ENCODE measurements around the gene ECM2. TPM values are rescaled to one million over a fixed set of nuclear protein-coding genes. Genes with fewer than 3 reads are reported as not detected.
A peak's percentile ranks its signal among the peaks of the same experiment; 100 is the strongest.
"Not testable (repeated sequence)": the region's sequence is repeated elsewhere in the genome, so short reads cannot be mapped to it uniquely, and the experiment has no call there.

Gene ECM2
- total RNA-seq (100 to 1,000 TPM in 1 of 2 donors, 10 to 100 TPM in 1; 63.9 to 102 TPM), polyA plus RNA-seq (ENCODE audit: insufficient read length in 2 of 2) (10 to 100 TPM in 1 of 2 donors, 1 to 10 TPM in 1; 6.1 to 25.2 TPM)
- long read RNA-seq, donor 1, partial matches to known transcripts = 12 of 14 reads
- long read RNA-seq, donor 1, other reads (novel, unspliced or antisense) = 0 of 14 reads
- long read RNA-seq, donor 2 = 0 reads
- long read RNA-seq, donor 3, partial matches to known transcripts = 0 of 1 reads
- long read RNA-seq, donor 3, other reads (novel, unspliced or antisense) = 0 of 1 reads
- long read RNA-seq, donor 4, transcript ECM2-202 (3 exons, 1,606 nt) = major isoform, 7 of 7 reads
- long read RNA-seq, donor 4, partial matches to known transcripts = 0 of 7 reads
- long read RNA-seq, donor 4, other reads (novel, unspliced or antisense) = 0 of 7 reads

DNA sequence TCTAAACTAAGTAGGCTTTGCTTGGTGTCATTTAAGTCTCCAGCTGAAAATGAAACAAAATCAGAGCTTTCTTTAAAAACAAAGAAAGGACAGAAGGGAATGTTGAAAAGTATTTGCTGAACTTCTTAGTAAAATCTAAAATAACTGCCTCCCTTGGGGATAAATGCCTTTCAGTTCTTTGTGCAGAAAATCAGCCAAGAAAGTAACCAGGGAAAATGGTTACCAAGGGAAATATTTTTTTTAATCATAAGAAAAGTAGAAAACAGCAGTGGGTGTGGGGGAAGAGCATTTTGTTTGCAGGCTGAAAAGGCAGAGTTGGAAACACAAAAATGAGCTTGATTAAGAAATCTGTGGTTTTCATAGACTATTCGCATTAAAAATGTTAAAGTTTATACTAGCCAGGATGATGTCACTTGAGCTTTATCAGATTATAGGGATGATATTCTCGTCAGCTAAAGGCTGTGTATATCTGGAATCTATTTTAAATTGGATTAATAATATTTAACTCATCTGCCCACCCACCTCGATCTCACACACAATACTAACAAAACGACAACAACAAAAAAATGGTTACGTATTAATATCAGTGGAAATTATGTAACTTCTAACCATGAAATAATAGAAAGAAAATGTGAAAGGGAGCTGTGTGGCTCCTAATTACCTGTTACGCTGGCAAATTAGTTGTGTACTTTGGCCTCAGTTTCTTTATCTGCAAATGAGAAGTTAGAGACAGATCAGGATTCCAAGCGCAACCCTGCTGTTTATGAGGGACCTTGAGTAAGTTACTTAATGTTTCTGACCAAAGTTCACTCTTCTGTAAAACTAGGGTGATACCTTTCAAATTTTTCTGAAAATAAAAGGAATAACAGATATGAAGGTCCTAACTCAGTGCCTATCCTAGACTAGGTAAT is at the start of gene ECM2:
Gene ECM2 (minus strand): TSS at position 51 of the 911 bp plus-strand sequence. CDS start 13,124 bp downstream, outside the sequence.
- H3K27ac ChIP-seq (ENCODE audit: low read depth, low read length) = peak within 1 kb of the TSS; percentile 80

DNA sequence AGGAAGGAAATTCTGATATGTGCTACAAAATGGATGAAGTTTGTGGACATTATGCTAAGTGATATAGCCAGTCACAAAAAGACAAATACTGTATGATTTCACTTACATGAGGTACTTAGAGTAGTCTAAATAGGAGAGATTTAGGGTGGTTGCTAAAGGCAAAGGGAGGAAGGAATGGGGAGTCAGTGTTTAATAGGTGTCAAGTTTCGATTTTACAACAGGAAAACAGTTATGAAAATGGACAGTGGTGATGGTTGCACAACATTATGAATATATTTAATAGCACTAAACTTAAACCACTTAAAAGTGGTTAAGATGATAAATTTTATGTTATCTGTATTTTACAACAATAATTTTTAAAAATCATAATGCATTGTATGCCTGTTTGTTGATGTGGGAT is 40.4 kb upstream of the ECM2 start:
- Histone ChIP-seq H3K9me3 (ENCODE audit: control insufficient read depth, insufficient read depth, low read length) (no peaks in the 10 kb centered on the region), H3K27ac (ENCODE audit: low read depth, low read length) (no peak overlapping the region), H3K4me3 (ENCODE audit: low read depth, low read length) (no peak overlapping the region), H3K27me3 (ENCODE audit: control insufficient read depth, insufficient read depth, low read length) (no peaks in the 10 kb centered on the region), H3K36me3 (ENCODE audit: control insufficient read depth, insufficient read depth, low read length) (no peaks in the 10 kb centered on the region), H3K4me1 (ENCODE audit: control insufficient read depth, insufficient read depth, low read length) (no peaks in the 10 kb centered on the region)
- DNase-seq (ENCODE audit: low read depth in 4 of 6, low spot score in 6 of 6) = no peak
- no CpG with 5 or more reads among the region's 1 CpG for WGBS (ENCODE audit: insufficient coverage)

More for the DNA sequence above, at the start of gene ECM2:
- Histone ChIP-seq H3K27me3 (ENCODE audit: control insufficient read depth, insufficient read depth, low read length) (no peaks in the 10 kb centered on the region), H3K4me1 (ENCODE audit: control insufficient read depth, insufficient read depth, low read length) (no peaks in the 10 kb centered on the region), H3K4me3 (ENCODE audit: low read depth, low read length) (peak within 1 kb of the TSS; percentile 29), H3K9me3 (ENCODE audit: control insufficient read depth, insufficient read depth, low read length) (no peaks in the 10 kb centered on the region), H3K36me3 (ENCODE audit: control insufficient read depth, insufficient read depth, low read length) (no peaks in the 10 kb centered on the region)
- no CpG with 5 or more reads among the region's 7 CpGs for WGBS (ENCODE audit: insufficient coverage)
- peak in 2 of 6 donors; percentile 22 to 73 for DNase-seq (ENCODE audit: low read depth in 4 of 6, low spot score in 6 of 6)

DNA sequence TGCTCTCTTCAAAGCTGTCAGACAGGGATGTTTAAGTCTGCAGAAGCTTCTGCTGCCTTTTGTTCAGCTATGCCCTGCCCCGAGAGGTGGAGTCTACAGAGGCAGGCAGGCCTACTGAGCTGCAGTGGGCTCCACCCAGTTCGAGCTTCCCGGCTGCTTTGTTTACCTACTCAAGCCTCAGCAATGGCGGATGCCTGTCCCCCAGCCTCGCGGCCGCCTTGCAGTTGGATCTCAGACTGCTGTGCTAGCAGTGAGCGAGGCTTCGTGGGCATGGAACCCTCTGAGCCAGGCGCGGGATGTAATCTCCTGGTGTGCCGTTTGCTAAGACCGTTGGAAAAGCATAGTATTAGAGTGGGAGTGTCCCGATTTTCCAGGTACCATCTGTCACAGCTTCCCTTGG is 37.8 kb upstream of the ECM2 start:
- DNase-seq (ENCODE audit: low read depth in 4 of 6, low spot score in 6 of 6); H3K4me1 ChIP-seq (ENCODE audit: control insufficient read depth, insufficient read depth, low read length); H3K36me3 ChIP-seq (ENCODE audit: control insufficient read depth, insufficient read depth, low read length); H3K4me3 ChIP-seq (ENCODE audit: low read depth, low read length); H3K27ac ChIP-seq (ENCODE audit: low read depth, low read length); H3K27me3 ChIP-seq (ENCODE audit: control insufficient read depth, insufficient read depth, low read length); H3K9me3 ChIP-seq (ENCODE audit: control insufficient read depth, insufficient read depth, low read length): not testable (repeated sequence)
- WGBS (ENCODE audit: insufficient coverage) = 96% methylated on average over 14 of the region's 14 CpGs

DNA sequence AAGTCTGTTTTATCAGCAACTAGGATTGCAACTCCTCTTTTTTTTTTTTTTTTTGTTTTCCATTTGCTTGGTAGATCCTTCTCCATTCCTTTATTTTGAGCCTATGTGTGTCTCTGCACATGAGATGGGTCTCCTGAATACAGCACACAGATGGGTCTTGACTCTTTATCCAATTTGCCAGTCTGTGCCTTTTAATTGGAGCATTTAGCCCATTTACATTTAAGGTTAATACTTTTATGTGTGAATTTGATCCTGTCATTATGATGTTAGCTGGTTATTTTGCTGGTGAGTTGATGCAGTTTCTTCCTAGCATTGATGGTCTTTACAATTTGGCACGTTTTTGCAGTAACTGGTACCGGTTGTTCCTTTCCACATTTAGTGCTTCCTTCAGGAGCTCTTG is 36.1 kb upstream of the ECM2 start:
- H3K9me3 ChIP-seq (ENCODE audit: control insufficient read depth, insufficient read depth, low read length); DNase-seq (ENCODE audit: low read depth in 4 of 6, low spot score in 6 of 6); H3K4me1 ChIP-seq (ENCODE audit: control insufficient read depth, insufficient read depth, low read length); H3K36me3 ChIP-seq (ENCODE audit: control insufficient read depth, insufficient read depth, low read length); H3K27me3 ChIP-seq (ENCODE audit: control insufficient read depth, insufficient read depth, low read length); H3K4me3 ChIP-seq (ENCODE audit: low read depth, low read length); H3K27ac ChIP-seq (ENCODE audit: low read depth, low read length): not testable (repeated sequence)
- WGBS (ENCODE audit: insufficient coverage) = no CpG with 5 or more reads among the region's 2 CpGs

DNA sequence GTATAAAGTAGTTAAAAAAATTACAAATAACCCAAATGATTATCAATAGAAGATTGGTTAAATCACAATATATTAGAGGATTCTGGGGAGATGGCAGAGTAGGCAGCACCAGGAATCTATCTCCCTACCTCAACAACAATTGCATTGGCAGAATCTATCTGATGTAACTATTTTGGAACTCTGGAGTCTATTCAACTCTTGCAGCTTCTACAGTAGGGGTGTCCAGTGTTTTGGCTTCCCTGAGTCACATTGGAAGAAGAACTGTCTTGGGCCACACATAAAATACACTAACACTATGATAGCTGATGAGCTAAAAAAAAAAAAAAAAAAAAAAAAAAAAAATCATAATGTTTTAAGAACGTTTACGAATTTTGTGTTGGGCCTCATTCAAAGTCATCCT is 29.2 kb upstream of the ECM2 start:
- Histone ChIP-seq H3K27me3 (ENCODE audit: control insufficient read depth, insufficient read depth, low read length) (no peaks in the 10 kb centered on the region), H3K4me1 (ENCODE audit: control insufficient read depth, insufficient read depth, low read length) (no peaks in the 10 kb centered on the region), H3K36me3 (ENCODE audit: control insufficient read depth, insufficient read depth, low read length) (no peaks in the 10 kb centered on the region), H3K9me3 (ENCODE audit: control insufficient read depth, insufficient read depth, low read length) (no peaks in the 10 kb centered on the region), H3K27ac (ENCODE audit: low read depth, low read length) (peak overlapping the region; percentile 43), H3K4me3 (ENCODE audit: low read depth, low read length) (no peak overlapping the region)
- peak in 1 of 6 donors; percentile 26 for DNase-seq (ENCODE audit: low read depth in 4 of 6, low spot score in 6 of 6)
- 100% methylated on average over 2 of the region's 2 CpGs for WGBS (ENCODE audit: insufficient coverage)

DNA sequence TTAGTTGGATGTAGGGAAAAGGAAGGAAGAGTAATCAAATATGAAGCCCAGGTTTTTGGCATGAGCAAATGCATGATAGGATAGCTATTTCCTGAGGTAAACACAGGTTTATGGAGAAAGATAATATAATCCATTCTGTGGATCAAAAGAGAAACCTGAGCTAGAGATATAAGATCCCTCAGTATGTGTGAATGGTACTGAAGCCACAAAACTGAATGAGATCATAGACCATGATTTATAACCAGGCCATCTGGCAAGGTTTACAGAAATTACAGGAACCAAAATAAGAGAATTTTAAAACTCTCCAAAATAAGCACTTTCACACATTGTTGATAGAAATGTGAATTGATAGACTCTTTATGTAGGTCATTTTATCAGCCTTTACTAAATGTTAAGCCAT is 28.7 kb upstream of the ECM2 start:
- no peaks in the 10 kb centered on the region for H3K4me1 ChIP-seq (ENCODE audit: control insufficient read depth, insufficient read depth, low read length)
- DNase-seq (ENCODE audit: low read depth in 4 of 6, low spot score in 6 of 6) = peak in 1 of 6 donors; percentile 38

DNA sequence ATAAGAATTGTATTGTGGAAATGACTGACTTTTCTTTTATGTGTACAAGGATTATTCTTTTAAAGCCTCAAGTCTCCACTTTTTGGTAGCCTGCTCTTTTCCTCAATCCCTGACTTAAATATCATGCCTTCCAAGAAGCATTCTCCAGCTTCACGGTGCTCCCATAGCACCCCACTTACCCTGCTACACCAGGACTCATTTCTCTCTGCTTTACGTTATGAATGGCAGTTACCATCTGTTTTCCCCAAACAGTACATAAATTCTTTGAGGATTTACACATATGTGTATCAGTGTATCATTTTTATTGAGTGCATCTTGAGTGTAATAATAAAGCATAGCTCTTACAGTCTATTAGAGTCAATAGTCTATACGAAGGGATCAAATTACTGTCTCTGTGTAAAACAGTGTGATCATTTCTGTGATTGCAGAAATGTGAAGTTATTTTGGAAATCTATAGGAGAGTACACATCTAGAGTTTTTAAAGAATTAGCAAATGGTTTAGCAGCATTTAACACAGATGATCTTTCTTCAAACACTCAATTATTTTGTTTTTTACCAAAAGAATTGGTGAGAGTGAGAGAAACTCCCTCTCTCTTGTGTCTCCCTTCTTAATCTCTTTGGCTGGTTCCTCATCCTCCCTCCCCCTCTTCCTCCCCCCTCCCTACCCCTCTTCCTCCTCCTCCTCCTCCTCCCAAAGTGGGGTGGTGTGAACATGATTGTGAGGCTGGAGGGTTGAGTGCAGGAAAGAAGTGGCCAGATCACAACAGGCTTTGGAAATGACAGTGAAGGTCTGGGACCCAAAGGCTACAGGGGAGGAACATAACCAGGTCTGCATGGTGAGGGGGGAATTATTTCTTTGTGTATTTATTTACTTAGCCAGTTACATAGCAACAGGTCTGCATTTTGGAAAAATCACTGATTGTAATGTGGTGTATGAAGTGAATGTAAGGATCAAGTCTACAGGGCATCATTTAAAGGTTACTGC is 27.6 kb upstream of the ECM2 start:
- DNase-seq (ENCODE audit: low read depth in 4 of 6, low spot score in 6 of 6) = peak in 1 of 6 donors; percentile 30
- H3K27ac ChIP-seq (ENCODE audit: low read depth, low read length) = no peak overlapping the region
- no peaks in the 10 kb centered on the region for H3K36me3 ChIP-seq (ENCODE audit: control insufficient read depth, insufficient read depth, low read length)
- H3K27me3 ChIP-seq (ENCODE audit: control insufficient read depth, insufficient read depth, low read length) = no peaks in the 10 kb centered on the region
- no peak overlapping the region for H3K4me3 ChIP-seq (ENCODE audit: low read depth, low read length)
- H3K4me1 ChIP-seq (ENCODE audit: control insufficient read depth, insufficient read depth, low read length) = no peaks in the 10 kb centered on the region
- WGBS (ENCODE audit: insufficient coverage) = 75% methylated on average over 1 of the region's 3 CpGs
- H3K9me3 ChIP-seq (ENCODE audit: control insufficient read depth, insufficient read depth, low read length) = no peaks in the 10 kb centered on the region

More for the DNA sequence above, 28.7 kb upstream of the ECM2 start:
- H3K9me3 ChIP-seq (ENCODE audit: control insufficient read depth, insufficient read depth, low read length) = no peaks in the 10 kb centered on the region
- no peaks in the 10 kb centered on the region for H3K27me3 ChIP-seq (ENCODE audit: control insufficient read depth, insufficient read depth, low read length)
- H3K36me3 ChIP-seq (ENCODE audit: control insufficient read depth, insufficient read depth, low read length) = no peaks in the 10 kb centered on the region
- H3K4me3 ChIP-seq (ENCODE audit: low read depth, low read length) = no peak overlapping the region
- peak overlapping the region; percentile 43 for H3K27ac ChIP-seq (ENCODE audit: low read depth, low read length)

DNA sequence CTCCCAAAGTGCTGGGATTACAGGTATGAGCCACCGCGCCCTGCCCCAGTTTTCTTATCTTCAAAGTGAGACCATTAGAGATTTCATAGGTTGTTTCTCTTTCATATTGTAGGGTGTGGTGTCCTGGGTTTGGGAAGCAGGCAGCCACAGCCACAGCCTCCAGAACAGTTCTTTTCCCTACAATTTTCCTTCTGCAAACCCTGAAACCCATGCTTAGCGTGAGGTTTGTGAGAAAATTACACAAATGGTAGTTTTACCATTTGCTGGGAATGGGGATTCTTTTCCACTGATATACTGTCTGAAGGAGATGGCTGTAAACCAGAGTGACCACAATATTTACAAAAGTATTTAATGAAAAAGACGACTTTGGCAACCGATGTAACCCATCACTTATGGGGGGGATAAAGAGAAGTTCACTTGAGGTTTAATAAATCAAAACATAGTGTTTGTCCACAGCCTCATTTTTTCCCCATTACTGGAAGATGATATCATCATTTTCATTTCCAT is 26.7 kb upstream of the ECM2 start:
- Histone ChIP-seq H3K27ac (ENCODE audit: low read depth, low read length) (no peak overlapping the region), H3K27me3 (ENCODE audit: control insufficient read depth, insufficient read depth, low read length) (no peaks in the 10 kb centered on the region)
- 100% methylated on average over 2 of the region's 5 CpGs for WGBS (ENCODE audit: insufficient coverage)

More for the DNA sequence above, 26.7 kb upstream of the ECM2 start:
- no peaks in the 10 kb centered on the region for H3K36me3 ChIP-seq (ENCODE audit: control insufficient read depth, insufficient read depth, low read length)
- no peak overlapping the region for H3K4me3 ChIP-seq (ENCODE audit: low read depth, low read length)
- H3K9me3 ChIP-seq (ENCODE audit: control insufficient read depth, insufficient read depth, low read length) = no peaks in the 10 kb centered on the region
- DNase-seq (ENCODE audit: low read depth in 4 of 6, low spot score in 6 of 6) = no peak
- H3K4me1 ChIP-seq (ENCODE audit: control insufficient read depth, insufficient read depth, low read length) = no peaks in the 10 kb centered on the region

Measured in spinal cord (tissue), 10 donors.